NT2/D1 (cell line): ENCODE measurements around the gene EBF4.

Experiments
- SUZ12 ChIP-seq: IDR thresholded peaks from 2 replicates; pipeline ENCODE4 v1.6.1; 2011; ENCODE audit not compliant: insufficient read length, insufficient read depth; ENCODE audit errors: extremely low read depth
- ZNF274 ChIP-seq: IDR thresholded peaks from 2 replicates; pipeline ENCODE4 v1.6.1; 2011; ENCODE audit warnings: mild to moderate bottlenecking, low read depth, low read length

GRCh38 chr20:2739042-2739398, 46.4 kb downstream of the EBF4 start:
- TF ChIP-seq SUZ12: no peak
- TF ChIP-seq ZNF274: no peak
